WTC11 (cell line): ENCODE results near the gene ATG9B. TPM values are rescaled to one million over a fixed set of nuclear protein-coding genes. Genes with fewer than 3 reads are reported as not detected.
A peak's percentile ranks its signal among the peaks of the same experiment; 100 is the strongest.

Experiments used
- AFF4 ChIP-seq: sonication (generic); formaldehyde crosslinking; IDR thresholded peaks from 2 replicates; pipeline ENCODE4 v1.8.1; 2023; ENCODE audit warnings: mild to moderate bottlenecking, missing genetic modification reagents, borderline replicate concordance
- ATF1 ChIP-seq: sonication (generic); formaldehyde crosslinking; IDR thresholded peaks from 2 replicates; pipeline ENCODE4 v1.8.1; 2023; ENCODE audit warnings: mild to moderate bottlenecking, moderate library complexity, missing genetic modification reagents
- CREM ChIP-seq: sonication (generic); formaldehyde crosslinking; IDR thresholded peaks from 2 replicates; pipeline ENCODE4 v1.8.1; 2022; ENCODE audit warnings: mild to moderate bottlenecking, missing genetic modification reagents, moderate library complexity
- E2F5 ChIP-seq: sonication (generic); formaldehyde crosslinking; IDR thresholded peaks from 2 replicates; pipeline ENCODE4 v1.8.1; 2022; ENCODE audit warnings: mild to moderate bottlenecking, moderate library complexity, missing genetic modification reagents
- FOXJ3 ChIP-seq: sonication (generic); formaldehyde crosslinking; IDR thresholded peaks from 2 replicates; pipeline ENCODE4 v1.9.0; 2021; ENCODE audit warnings: missing genetic modification reagents, mild to moderate bottlenecking, borderline replicate concordance
- FOXP1 ChIP-seq: sonication (generic); formaldehyde crosslinking; IDR thresholded peaks from 2 replicates; pipeline ENCODE4 v1.8.0; 2022; ENCODE audit warnings: missing genetic modification reagents, mild to moderate bottlenecking, moderate library complexity, borderline replicate concordance
- GRHL2 ChIP-seq: fragments of 250-450 bp; sonication (Bioruptor Pico); IDR thresholded peaks from 2 replicates; pipeline ENCODE4 v1.8.0; 2022; ENCODE audit warnings: mild to moderate bottlenecking, moderate library complexity; ENCODE audit not compliant: insufficient replicate concordance, severe bottlenecking
- NFYB ChIP-seq: sonication (generic); formaldehyde crosslinking; conservative IDR thresholded peaks from 2 replicates; pipeline ENCODE4 v1.8.0; 2022; ENCODE audit warnings: low read depth, missing genetic modification reagents
- RELA ChIP-seq: sonication (generic); formaldehyde crosslinking; IDR thresholded peaks from 2 replicates; pipeline ENCODE4 v1.8.1; 2022; ENCODE audit warnings: missing genetic modification reagents, mild to moderate bottlenecking, borderline replicate concordance
- SOX15 ChIP-seq: fragments of 250-450 bp; sonication (Bioruptor Pico); IDR thresholded peaks from 2 replicates; pipeline ENCODE4 v1.9.0; 2021; ENCODE audit warnings: mild to moderate bottlenecking
- SP1 ChIP-seq: sonication (generic); formaldehyde crosslinking; conservative IDR thresholded peaks from 2 replicates; pipeline ENCODE4 v1.8.1; 2022; ENCODE audit warnings: missing genetic modification reagents
- TP53 ChIP-seq: sonication (generic); formaldehyde crosslinking; IDR thresholded peaks from 2 replicates; pipeline ENCODE4 v1.8.1; 2023; ENCODE audit warnings: mild to moderate bottlenecking, missing genetic modification reagents
- ZBTB21 ChIP-seq: sonication (generic); formaldehyde crosslinking; IDR thresholded peaks from 2 replicates; pipeline ENCODE4 v1.8.1; 2023; ENCODE audit warnings: mild to moderate bottlenecking, missing genetic modification reagents, borderline replicate concordance
- ZNF263 ChIP-seq: sonication (generic); formaldehyde crosslinking; IDR thresholded peaks from 2 replicates; pipeline ENCODE4 v1.8.1; 2022; ENCODE audit warnings: low read depth, mild to moderate bottlenecking, moderate library complexity, missing genetic modification reagents
- ZNF416 ChIP-seq: fragments of 250-450 bp; sonication (Bioruptor Pico); IDR thresholded peaks from 2 replicates; pipeline ENCODE4 v1.9.0; 2021; ENCODE audit warnings: mild to moderate bottlenecking, inconsistent platforms
- total RNA-seq: library from RNA; stranded (reverse); gene quantifications from 3 replicates; pipeline ENCODE4 v1.2.3, GENCODE V29; 2021
- TF ChIP-seq, protein P1 (sequence below): fragments of 250-450 bp; sonication (Bioruptor Pico); conservative IDR thresholded peaks from 2 replicates; pipeline ENCODE4 v1.9.0; 2021; ENCODE audit warnings: mild to moderate bottlenecking
- TF ChIP-seq, protein P2 (sequence below): sonication (generic); formaldehyde crosslinking; conservative IDR thresholded peaks from 2 replicates; pipeline ENCODE4 v1.8.1; 2022; ENCODE audit warnings: mild to moderate bottlenecking, missing genetic modification reagents
- TF ChIP-seq, protein P3 (sequence below): sonication (generic); formaldehyde crosslinking; IDR thresholded peaks from 2 replicates; pipeline ENCODE4 v1.8.0; 2022; ENCODE audit warnings: mild to moderate bottlenecking, missing genetic modification reagents
- TF ChIP-seq, protein P4 (sequence below): sonication (generic); formaldehyde crosslinking; IDR thresholded peaks from 2 replicates; pipeline ENCODE4 v1.8.1; 2023; ENCODE audit warnings: mild to moderate bottlenecking, moderate library complexity, missing genetic modification reagents
- TF ChIP-seq, protein P5 (sequence below): fragments of 250-450 bp; sonication (Bioruptor Pico); IDR thresholded peaks from 2 replicates; pipeline ENCODE4 v1.9.0; 2021; ENCODE audit warnings: moderate library complexity, mild to moderate bottlenecking, inconsistent platforms, borderline replicate concordance

Gene ATG9B
- total RNA-seq, 1 experiment from 2014 or later: 2.4 TPM

- TF ChIP-seq FOXP1 (CRISPR knock-in tag): peak; percentile 100
- TF ChIP-seq SP1 (CRISPR knock-in tag): peak; percentile 92
- no peak; the same call in 1 of the 2 replicates for TF ChIP-seq TP53 (CRISPR knock-in tag)
- TF ChIP-seq, protein P1, sequence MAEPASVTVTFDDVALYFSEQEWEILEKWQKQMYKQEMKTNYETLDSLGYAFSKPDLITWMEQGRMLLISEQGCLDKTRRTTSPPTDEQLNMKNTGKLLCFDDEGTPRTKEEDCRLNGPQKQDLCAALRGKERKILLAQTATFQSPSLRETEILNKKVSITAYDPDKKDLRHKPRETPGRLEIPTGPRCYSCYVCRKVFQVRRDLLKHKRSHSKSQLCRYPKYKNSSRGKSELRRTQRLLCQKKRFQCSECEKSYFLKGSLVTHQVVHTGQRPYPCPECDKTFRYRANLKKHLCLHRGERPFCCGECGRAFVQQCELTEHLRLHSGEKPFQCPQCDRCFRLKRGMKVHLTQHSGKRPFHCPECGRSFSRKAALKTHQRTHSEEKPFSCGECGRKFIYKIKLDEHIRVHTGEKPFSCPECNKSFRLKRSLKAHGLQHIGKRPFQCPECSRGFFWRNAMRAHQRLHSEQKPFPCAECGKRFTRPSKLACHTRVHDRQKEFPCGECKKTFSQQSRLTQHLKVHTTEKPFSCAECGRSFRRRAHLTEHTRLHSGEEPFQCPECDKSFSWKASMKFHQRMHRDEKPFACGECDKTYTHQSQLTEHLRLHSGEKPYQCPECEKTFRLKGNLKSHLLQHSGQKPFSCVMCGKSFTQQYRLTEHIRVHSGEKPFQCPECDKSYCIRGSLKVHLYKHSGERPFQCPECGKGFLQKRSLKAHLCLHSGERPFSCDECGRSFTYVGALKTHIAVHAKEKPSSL: no peak
- no peak for TF ChIP-seq ZBTB21 (CRISPR knock-in tag)
- peak; percentile 89; the same call in 1 of the 2 replicates for TF ChIP-seq ATF1 (CRISPR knock-in tag)
- TF ChIP-seq, protein P2, sequence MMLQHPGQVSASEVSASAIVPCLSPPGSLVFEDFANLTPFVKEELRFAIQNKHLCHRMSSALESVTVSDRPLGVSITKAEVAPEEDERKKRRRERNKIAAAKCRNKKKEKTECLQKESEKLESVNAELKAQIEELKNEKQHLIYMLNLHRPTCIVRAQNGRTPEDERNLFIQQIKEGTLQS: peak; percentile 96
- TF ChIP-seq RELA (CRISPR knock-in tag): peak; percentile 99
- TF ChIP-seq, protein P3, sequence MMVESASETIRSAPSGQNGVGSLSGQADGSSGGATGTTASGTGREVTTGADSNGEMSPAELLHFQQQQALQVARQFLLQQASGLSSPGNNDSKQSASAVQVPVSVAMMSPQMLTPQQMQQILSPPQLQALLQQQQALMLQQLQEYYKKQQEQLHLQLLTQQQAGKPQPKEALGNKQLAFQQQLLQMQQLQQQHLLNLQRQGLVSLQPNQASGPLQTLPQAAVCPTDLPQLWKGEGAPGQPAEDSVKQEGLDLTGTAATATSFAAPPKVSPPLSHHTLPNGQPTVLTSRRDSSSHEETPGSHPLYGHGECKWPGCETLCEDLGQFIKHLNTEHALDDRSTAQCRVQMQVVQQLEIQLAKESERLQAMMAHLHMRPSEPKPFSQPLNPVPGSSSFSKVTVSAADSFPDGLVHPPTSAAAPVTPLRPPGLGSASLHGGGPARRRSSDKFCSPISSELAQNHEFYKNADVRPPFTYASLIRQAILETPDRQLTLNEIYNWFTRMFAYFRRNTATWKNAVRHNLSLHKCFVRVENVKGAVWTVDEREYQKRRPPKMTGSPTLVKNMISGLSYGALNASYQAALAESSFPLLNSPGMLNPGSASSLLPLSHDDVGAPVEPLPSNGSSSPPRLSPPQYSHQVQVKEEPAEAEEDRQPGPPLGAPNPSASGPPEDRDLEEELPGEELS: peak; percentile 100
- TF ChIP-seq E2F5 (CRISPR knock-in tag): peak; percentile 98
- peak; percentile 74 for TF ChIP-seq NFYB (CRISPR knock-in tag)
- TF ChIP-seq ZNF416 (CRISPR knock-in tag): 0 out of 2 replicates have a peak, but pooled peaks have one; percentile 41
- TF ChIP-seq SOX15 (CRISPR knock-in tag): no peak
- no peak for TF ChIP-seq GRHL2 (CRISPR knock-in tag)
- peak; percentile 86 for TF ChIP-seq ZNF263 (CRISPR knock-in tag)
- TF ChIP-seq, protein P4, sequence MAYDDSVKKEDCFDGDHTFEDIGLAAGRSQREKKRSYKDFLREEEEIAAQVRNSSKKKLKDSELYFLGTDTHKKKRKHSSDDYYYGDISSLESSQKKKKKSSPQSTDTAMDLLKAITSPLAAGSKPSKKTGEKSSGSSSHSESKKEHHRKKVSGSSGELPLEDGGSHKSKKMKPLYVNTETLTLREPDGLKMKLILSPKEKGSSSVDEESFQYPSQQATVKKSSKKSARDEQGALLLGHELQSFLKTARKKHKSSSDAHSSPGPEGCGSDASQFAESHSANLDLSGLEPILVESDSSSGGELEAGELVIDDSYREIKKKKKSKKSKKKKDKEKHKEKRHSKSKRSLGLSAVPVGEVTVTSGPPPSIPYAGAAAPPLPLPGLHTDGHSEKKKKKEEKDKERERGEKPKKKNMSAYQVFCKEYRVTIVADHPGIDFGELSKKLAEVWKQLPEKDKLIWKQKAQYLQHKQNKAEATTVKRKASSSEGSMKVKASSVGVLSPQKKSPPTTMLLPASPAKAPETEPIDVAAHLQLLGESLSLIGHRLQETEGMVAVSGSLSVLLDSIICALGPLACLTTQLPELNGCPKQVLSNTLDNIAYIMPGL (CRISPR knock-in tag): peak; percentile 89
- peak; percentile 96 for TF ChIP-seq AFF4 (CRISPR knock-in tag)
- TF ChIP-seq, protein P5, sequence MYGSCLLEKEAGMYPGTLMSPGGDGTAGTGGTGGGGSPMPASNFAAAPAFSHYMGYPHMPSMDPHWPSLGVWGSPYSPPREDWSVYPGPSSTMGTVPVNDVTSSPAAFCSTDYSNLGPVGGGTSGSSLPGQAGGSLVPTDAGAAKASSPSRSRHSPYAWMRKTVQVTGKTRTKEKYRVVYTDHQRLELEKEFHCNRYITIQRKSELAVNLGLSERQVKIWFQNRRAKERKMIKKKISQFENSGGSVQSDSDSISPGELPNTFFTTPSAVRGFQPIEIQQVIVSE (CRISPR knock-in tag): no peak
- peak; percentile 94 for TF ChIP-seq CREM
- TF ChIP-seq FOXJ3: peak; percentile 96
Observed at GRCh38 chr7:151018421-151019129, 5.7 kb downstream of the ATG9B start (continued).
